ENCODE results near the gene CCDC38. TPM values are rescaled to one million over a fixed set of nuclear protein-coding genes. Genes with fewer than 3 reads are reported as not detected.

Gene CCDC38
- total RNA-seq, 2 experiments from 2014 or later: not detected

DNA sequence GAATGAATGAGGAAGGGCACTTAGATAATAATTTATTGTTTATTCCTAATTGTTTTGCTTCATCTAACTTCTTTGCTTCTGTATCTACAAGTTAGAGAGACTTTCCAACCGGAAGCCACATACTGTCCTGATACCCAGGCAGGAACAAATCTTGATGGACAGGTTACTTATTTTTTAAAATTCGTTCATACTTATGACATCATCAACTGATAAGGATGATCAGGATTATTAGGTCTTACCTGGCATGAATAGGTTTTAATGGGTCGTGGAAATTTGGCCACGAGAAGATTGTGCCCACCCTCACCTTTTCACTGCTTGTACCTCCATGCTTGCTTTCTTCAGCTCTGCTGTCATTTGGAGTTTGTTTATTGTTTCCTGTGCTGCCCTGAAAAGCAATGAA lies 44.3 kb downstream of the CCDC38 start:
- ChIA-PET POLR2A (no interaction called here), CTCF (no interaction called here)
- no peak overlapping the region for H3K4me3 Mint-ChIP-seq
- H3K27ac Mint-ChIP-seq: no peak overlapping the region
- peaks cover 14% of the 10 kb centered on the region for H3K27me3 Mint-ChIP-seq
- no peaks in the 10 kb centered on the region for H3K4me1 Mint-ChIP-seq
- H3K9me3 Mint-ChIP-seq: peaks cover under 1% of the 10 kb centered on the region
- DNase-seq: no peak
- H3K36me3 Mint-ChIP-seq (ENCODE audit: low read depth): no peaks in the 10 kb centered on the region

DNA sequence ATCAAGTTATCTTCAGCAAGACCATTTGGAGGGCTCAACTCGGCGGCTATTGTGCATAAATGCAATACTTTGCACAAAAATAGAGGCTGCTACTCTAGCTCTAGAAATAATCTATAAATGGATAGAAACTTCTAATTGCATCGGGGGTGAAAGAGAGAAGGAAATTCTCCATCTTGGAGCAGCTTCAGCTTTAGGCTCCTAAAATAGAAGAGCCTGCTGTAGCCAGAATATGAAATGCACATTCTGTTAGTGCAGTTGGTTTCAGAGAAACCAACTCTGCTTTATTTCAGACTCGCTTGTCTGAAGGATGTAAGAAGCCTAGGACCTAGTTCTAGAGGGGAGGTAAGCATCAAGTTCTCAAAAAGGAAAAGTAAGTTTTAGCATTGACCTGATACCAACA lies 45.6 kb downstream of the CCDC38 start:
- no peak overlapping the region for H3K4me3 Mint-ChIP-seq
- peaks cover 6% of the 10 kb centered on the region for H3K27me3 Mint-ChIP-seq
- CTCF ChIA-PET: interaction anchor here (1.3 kb wide), 1 partner anchor 18 kb away, joined by 3 read pairs; no protein-coding TSS in a partner anchor
- no peak for DNase-seq
- no peaks in the 10 kb centered on the region for H3K36me3 Mint-ChIP-seq (ENCODE audit: low read depth)
- POLR2A ChIA-PET: no interaction called here
- H3K4me1 Mint-ChIP-seq: no peaks in the 10 kb centered on the region
- no peak overlapping the region for H3K27ac Mint-ChIP-seq
- H3K9me3 Mint-ChIP-seq: no peaks in the 10 kb centered on the region

DNA sequence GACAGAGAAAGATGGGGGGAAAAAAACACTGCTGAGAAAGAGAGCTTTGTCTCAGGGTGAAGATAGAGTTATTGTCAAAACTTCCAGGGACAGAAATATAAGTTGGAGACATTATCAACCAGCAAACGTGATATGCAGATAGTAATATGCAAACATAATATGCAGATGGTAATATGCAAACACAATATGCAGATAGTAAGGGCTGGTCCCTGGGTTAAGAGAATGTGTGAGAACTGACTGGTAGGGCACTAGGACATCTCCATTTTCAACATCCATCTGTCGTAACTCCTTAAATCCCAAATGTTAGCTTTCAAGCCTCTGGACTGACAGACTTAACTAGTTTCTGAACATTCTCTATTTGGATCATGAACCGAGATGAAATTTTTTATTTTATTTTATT lies 51.5 kb downstream of the CCDC38 start:
- Mint-ChIP-seq H3K27ac (no peak overlapping the region), H3K4me1 (no peaks in the 10 kb centered on the region), H3K36me3 (ENCODE audit: low read depth) (no peaks in the 10 kb centered on the region), H3K27me3 (peaks cover 11% of the 10 kb centered on the region), H3K9me3 (no peaks in the 10 kb centered on the region), H3K4me3 (no peak overlapping the region)
- ChIA-PET POLR2A (no interaction called here), CTCF (no interaction called here)
- no peak for DNase-seq

DNA sequence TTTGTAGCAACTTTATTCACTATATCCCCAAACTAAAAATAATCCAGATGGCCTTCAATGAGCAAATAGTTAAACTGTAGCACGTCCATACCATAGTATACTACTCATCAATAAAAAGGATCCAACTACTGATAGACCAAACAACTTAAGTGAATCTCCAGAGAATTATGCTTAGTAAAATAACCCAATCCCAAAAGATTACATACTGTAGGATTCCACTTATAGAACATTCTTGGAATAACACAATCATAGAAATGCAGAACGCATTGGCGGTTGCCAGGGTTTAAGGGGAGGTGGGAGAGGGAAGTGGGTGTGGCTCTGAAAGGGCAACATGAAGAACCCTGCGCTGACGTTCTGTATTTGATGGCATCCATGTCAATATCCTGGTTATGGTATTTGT lies 55.1 kb downstream of the CCDC38 start:
- H3K4me3 Mint-ChIP-seq: no peak overlapping the region
- H3K36me3 Mint-ChIP-seq (ENCODE audit: low read depth): no peaks in the 10 kb centered on the region
- ChIA-PET POLR2A (no interaction called here), CTCF (no interaction called here)
- no peaks in the 10 kb centered on the region for H3K4me1 Mint-ChIP-seq
- DNase-seq: no peak
- H3K27me3 Mint-ChIP-seq: peaks cover 11% of the 10 kb centered on the region
- H3K27ac Mint-ChIP-seq: no peak overlapping the region
- H3K9me3 Mint-ChIP-seq: no peaks in the 10 kb centered on the region

DNA sequence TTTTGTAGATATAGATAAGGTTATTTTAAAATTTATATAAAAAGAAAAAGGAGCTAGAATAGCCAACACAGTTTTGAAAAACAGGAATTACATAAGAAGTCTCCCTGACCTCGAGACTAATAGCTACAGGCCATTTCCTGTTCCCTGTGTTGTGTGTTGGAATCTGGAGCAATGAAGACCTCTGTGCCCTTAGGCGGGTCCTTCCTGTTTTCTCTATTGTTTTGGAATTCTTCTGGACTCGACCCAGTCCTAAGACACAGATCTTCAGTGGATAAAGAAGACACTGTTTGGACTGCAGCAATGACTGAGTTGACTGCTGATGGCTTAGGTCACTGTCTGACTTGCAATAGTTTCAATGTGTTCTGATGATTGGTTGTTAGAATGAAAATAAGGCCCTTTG lies 57.4 kb downstream of the CCDC38 start:
- H3K36me3 Mint-ChIP-seq (ENCODE audit: low read depth): no peaks in the 10 kb centered on the region
- DNase-seq: no peak
- H3K27ac Mint-ChIP-seq: no peak overlapping the region
- CTCF ChIA-PET: no interaction called here
- H3K27me3 Mint-ChIP-seq: peaks cover 8% of the 10 kb centered on the region
- POLR2A ChIA-PET: no interaction called here
- H3K4me3 Mint-ChIP-seq: no peak overlapping the region
- H3K4me1 Mint-ChIP-seq: no peaks in the 10 kb centered on the region
- H3K9me3 Mint-ChIP-seq: no peaks in the 10 kb centered on the region

DNA sequence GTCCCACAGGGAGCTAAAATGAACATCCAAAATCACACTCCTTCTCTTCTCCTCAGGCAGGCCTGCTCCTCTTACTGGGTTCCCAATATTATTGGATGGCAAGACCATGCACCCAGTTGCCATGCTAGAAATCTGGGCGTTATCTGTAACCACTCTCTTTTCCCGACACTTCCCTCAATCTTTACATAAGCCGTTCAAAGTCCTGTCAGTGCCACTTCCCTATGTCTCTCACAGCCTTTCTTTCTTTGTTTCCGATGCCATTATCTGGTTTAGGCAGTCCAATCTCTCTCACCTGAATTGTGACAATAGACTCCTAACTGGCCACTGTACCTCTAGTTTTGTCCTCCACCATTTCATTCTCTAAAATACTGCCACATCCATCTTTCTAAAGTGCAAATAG lies 59.5 kb downstream of the CCDC38 start:
- H3K36me3 Mint-ChIP-seq (ENCODE audit: low read depth): no peaks in the 10 kb centered on the region
- no peak overlapping the region for H3K4me3 Mint-ChIP-seq
- H3K9me3 Mint-ChIP-seq: no peaks in the 10 kb centered on the region
- H3K4me1 Mint-ChIP-seq: no peaks in the 10 kb centered on the region
- no peak for DNase-seq
- peaks cover 6% of the 10 kb centered on the region for H3K27me3 Mint-ChIP-seq
- ChIA-PET POLR2A (no interaction called here), CTCF (no interaction called here)
- H3K27ac Mint-ChIP-seq: no peak overlapping the region

DNA sequence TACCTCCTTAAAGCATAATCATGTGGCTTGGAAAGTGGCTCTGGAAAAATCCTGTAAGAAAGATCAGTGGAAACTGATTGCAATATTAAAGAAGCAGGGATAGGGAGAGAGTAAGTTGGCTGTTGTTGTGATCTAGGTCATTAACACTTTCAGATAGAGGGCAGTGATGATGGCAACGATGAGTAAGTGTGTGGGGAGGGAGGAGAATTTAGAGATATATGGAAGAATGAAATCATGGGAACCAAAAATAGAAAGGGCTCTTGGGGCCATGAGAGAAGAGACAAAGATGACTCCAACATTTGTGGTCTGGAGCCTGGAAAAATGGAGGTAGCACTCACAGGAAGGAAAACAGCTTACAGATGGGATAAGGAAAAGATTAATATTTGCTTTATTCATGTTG lies 60.3 kb downstream of the CCDC38 start:
- H3K9me3 Mint-ChIP-seq: no peaks in the 10 kb centered on the region

DNA sequence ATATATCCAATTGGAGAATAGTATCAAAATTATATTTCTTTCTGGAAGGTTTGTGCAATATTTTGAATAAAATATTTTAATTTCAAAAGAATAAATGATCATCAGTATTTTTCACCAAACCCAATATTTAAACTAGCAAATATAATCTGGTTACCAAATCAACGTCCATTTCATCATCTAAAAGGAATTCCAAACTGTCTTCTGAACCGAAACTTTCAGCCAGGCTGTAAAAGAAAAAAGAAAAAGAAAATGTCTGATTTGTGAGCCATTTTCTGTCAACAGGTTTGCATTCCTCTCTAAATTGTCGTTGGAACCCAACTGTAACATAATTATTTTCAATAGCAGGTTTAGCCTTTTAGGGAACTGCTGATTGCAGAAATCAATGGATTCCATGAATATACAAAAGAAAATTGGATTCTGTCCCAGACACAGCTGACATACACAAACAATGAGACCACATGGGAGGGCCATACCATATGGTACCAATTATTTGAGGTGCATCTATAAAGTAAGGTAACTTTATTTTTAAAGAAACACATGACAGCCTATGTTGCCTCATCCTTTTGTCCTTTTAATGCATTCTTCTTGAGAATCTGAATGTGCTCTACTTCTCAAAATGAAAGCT lies 61.0 kb downstream of the CCDC38 start:
- Mint-ChIP-seq H3K4me3 (no peak overlapping the region), H3K36me3 (ENCODE audit: low read depth) (no peaks in the 10 kb centered on the region), H3K9me3 (no peaks in the 10 kb centered on the region), H3K4me1 (no peaks in the 10 kb centered on the region), H3K27ac (no peak overlapping the region), H3K27me3 (peaks cover 5% of the 10 kb centered on the region)
- POLR2A ChIA-PET: no interaction called here
- DNase-seq: no peak
- CTCF ChIA-PET: no interaction called here

More for the DNA sequence above, 60.3 kb downstream of the CCDC38 start:
- Mint-ChIP-seq H3K4me3 (no peak overlapping the region), H3K36me3 (ENCODE audit: low read depth) (no peaks in the 10 kb centered on the region), H3K27me3 (peaks cover 5% of the 10 kb centered on the region), H3K4me1 (no peaks in the 10 kb centered on the region), H3K27ac (no peak overlapping the region)
- ChIA-PET POLR2A (no interaction called here), CTCF (no interaction called here)
- no peak for DNase-seq

DNA sequence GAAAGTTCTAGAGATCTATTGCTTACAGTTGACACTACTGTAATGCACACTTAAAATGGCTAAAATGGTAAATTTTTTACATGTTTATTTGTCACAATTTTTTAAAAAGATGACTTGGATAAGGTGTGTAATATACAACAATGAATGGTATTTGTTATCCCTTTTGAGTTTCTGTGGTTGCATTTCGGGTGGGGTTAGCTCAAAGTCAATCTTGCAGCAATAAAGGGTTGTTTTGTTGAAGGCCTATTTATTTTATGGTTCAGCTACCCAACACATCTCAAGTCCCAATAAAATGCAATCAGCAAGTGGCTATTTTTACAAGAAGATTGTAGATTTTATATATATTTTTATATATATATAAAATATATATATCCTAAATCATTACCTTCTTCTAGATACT lies 61.5 kb downstream of the CCDC38 start:
- Mint-ChIP-seq H3K9me3 (no peaks in the 10 kb centered on the region), H3K27me3 (peaks cover 5% of the 10 kb centered on the region), H3K36me3 (ENCODE audit: low read depth) (no peaks in the 10 kb centered on the region), H3K4me1 (no peaks in the 10 kb centered on the region), H3K27ac (no peak overlapping the region), H3K4me3 (no peak overlapping the region)
- DNase-seq: no peak
- ChIA-PET POLR2A (no interaction called here), CTCF (no interaction called here)

DNA sequence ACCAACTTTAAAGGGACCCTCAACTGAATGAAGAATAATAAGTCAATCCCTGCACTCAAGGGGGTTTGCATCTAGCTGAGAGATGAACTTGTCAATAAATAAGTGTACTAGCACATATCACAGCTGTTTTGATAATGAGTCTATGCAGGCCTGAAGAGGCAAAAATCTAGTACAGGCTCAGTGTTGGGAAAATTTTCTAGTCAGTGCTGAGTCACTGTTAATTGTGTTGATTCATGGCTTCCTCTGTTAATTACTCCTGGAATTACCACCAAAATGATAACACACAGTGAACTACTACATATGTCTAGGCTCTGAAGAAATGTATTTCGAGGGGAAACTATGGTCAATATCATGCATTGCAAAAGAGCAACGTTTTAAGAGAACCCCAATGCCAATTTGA lies 64.8 kb downstream of the CCDC38 start:
- Mint-ChIP-seq H3K36me3 (ENCODE audit: low read depth) (peaks cover 3% of the 10 kb centered on the region), H3K9me3 (no peaks in the 10 kb centered on the region)
- CTCF ChIA-PET: interaction anchor here (1.2 kb wide), 1 partner anchor 11 kb away, joined by 3 read pairs; no protein-coding TSS in a partner anchor

DNA sequence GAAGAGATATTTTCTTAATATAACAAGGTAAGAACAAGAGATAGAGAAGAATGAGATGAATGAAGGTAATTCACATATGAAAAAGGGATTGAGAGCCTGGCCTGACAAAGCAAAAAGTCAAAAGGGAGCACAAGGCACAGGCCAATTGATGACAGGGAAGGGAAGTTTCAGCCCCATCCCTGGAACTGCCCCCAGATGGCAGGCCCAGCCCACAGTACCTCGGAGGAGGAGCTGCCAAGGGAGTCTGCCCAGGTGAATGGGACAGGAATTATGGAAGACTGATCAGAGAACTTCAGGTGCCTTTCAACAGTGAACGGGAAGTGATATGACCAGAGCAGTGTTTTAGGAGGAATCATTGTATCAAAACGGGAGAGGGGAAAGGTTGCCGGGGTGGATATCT lies 68.0 kb downstream of the CCDC38 start:
- no peak overlapping the region for H3K4me3 Mint-ChIP-seq

More for the DNA sequence above, 64.8 kb downstream of the CCDC38 start:
- no peaks in the 10 kb centered on the region for H3K27me3 Mint-ChIP-seq
- no peak for DNase-seq
- POLR2A ChIA-PET: no interaction called here
- H3K27ac Mint-ChIP-seq: no peak overlapping the region
- H3K4me1 Mint-ChIP-seq: no peaks in the 10 kb centered on the region
- H3K4me3 Mint-ChIP-seq: no peak overlapping the region

DNA sequence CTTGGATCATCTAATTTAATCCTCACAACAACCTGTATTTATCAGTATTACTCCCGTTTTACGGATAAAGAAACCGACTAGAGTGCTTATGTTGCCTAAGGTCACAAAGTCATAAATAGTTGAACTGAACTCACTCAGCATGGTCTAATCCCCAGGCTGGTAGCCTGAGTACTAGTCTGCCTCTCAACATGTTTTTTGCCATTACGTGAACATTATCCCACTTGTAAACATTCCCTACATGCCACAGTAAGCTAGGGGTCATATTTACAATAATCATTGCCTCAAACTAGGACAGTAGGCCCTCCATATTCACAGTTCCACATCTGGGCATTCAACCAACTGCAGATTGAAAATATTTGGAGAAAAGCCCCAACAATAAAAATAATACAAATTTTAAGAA lies 71.5 kb downstream of the CCDC38 start:
- Mint-ChIP-seq H3K4me1 (peaks cover 3% of the 10 kb centered on the region), H3K4me3 (no peak overlapping the region), H3K9me3 (no peaks in the 10 kb centered on the region), H3K36me3 (ENCODE audit: low read depth) (peaks cover 26% of the 10 kb centered on the region), H3K27ac (no peak overlapping the region), H3K27me3 (no peaks in the 10 kb centered on the region)
- ChIA-PET POLR2A (no interaction called here), CTCF (interaction anchor here (1.8 kb wide), 1 partner anchor 12 kb away, joined by 4 read pairs; the partner anchor contains the start of gene SNRPF)
- DNase-seq: no peak

More for the DNA sequence above, 68.0 kb downstream of the CCDC38 start:
- Mint-ChIP-seq H3K9me3 (no peaks in the 10 kb centered on the region), H3K36me3 (ENCODE audit: low read depth) (peaks cover 8% of the 10 kb centered on the region), H3K27me3 (no peaks in the 10 kb centered on the region), H3K27ac (no peak overlapping the region), H3K4me1 (no peaks in the 10 kb centered on the region)
- POLR2A ChIA-PET: interaction anchor here (0.6 kb wide), 1 partner anchor 16 kb away, joined by 3 read pairs; the partner anchor contains the start of gene SNRPF
- CTCF ChIA-PET: no interaction called here
- no peak for DNase-seq

DNA sequence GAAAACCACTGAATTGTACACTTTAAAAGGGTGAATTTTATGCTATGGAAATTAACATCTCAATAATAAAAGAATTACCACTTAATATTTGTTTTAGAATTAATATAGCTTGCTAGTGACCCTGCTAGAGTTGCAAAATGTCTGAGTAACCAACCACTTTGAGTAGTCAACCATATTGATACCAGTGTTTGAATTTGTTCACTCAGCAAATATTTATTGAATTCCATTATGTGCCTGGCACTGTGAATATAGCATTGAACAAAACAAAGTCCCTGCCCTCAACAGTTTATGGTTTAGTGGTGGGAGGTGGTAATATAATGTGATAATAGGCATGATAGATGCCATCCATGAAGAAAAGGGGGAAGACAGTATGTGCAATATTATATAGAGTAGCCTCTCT lies 79.1 kb downstream of the CCDC38 start:
- Mint-ChIP-seq H3K27ac (no peak overlapping the region), H3K27me3 (no peaks in the 10 kb centered on the region), H3K36me3 (ENCODE audit: low read depth) (peaks cover 44% of the 10 kb centered on the region), H3K4me1 (peaks cover 17% of the 10 kb centered on the region), H3K9me3 (no peaks in the 10 kb centered on the region), H3K4me3 (no peak overlapping the region)
- CTCF ChIA-PET: no interaction called here
- POLR2A ChIA-PET: no interaction called here
- DNase-seq: no peak

DNA sequence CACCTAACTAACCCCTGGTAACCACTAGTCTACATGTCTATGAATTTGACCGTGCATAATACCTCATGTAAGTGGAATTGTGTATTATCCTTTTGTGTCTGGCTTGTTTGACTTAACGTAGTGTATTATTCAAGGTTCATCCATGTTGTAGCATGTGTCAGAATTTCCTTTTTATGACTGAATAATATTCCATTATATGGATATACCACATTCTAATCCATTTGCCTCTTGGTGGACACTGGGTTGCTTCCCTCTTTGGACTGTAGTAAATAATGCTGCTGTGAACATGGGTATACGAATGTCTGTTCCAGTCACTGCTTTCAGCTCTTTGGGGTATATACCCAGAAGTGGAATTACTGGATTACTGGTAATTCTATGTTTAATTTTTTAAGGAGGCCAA lies 80.4 kb downstream of the CCDC38 start:
- ChIA-PET CTCF (no interaction called here), POLR2A (no interaction called here)
- Mint-ChIP-seq H3K9me3 (no peaks in the 10 kb centered on the region), H3K4me1 (peaks cover 21% of the 10 kb centered on the region), H3K27ac (no peak overlapping the region), H3K36me3 (ENCODE audit: low read depth) (peaks cover 38% of the 10 kb centered on the region), H3K4me3 (no peak overlapping the region), H3K27me3 (peaks cover 2% of the 10 kb centered on the region)
- no peak for DNase-seq

Data from activated CD4-positive, alpha-beta T cell treated with anti-CD3 and anti-CD28 coated beads, Interleukin-2, amount 10 ng/mL, durations not matched to agents 7 days and 5 days (primary cell).